ENCODE results near the gene ARTN. TPM values are rescaled to one million over a fixed set of nuclear protein-coding genes. Genes with fewer than 3 reads are reported as not detected.

Gene ARTN
- total and polyA plus RNA-seq, 9 of the 15 experiments (the other 6 are each of a cell fraction or from before 2014, with no cell fraction given) = 0.06 to 0.38 TPM; not detected in 7

DNA sequence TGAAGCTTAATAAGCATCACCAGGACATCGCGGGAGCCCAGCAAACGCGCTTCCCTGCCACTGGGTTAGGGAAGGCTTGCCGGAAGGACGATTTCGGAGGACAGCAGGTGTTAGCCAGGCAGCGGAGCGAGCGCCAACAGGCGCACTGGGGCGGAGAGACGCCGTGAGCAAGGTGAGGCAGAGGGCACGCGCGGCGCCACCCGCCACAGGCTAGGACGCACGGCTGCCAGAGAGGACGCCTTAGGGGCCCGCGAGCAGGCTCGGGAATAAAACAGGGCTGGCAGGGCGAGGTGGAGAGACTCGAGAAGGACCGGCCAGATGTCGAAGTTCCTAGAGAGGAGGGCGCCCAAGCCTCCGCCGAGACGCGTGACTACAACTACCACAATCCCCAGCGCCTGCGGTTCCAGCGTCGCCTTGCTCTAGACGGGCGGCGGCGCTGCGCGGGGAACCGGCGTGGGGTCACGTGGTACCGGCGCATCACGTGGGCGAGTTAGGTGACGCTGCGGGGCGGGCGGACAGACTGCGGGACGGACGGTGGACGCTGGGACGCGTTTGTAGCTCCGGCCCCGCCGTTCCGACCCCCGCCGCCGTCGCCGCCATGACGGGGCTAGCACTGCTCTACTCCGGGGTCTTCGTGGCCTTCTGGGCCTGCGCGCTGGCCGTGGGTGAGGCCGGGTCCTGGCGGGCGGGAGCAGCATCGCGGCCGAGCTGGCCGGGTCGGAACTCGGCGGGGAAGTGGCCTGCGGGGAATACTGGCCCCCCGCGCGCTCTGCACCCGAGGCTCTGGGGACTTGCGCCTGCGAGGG, 41.0 kb downstream of the ARTN start, which contains the start of gene ATP6V0B (continued):
- TF ChIP-seq, protein P1, sequence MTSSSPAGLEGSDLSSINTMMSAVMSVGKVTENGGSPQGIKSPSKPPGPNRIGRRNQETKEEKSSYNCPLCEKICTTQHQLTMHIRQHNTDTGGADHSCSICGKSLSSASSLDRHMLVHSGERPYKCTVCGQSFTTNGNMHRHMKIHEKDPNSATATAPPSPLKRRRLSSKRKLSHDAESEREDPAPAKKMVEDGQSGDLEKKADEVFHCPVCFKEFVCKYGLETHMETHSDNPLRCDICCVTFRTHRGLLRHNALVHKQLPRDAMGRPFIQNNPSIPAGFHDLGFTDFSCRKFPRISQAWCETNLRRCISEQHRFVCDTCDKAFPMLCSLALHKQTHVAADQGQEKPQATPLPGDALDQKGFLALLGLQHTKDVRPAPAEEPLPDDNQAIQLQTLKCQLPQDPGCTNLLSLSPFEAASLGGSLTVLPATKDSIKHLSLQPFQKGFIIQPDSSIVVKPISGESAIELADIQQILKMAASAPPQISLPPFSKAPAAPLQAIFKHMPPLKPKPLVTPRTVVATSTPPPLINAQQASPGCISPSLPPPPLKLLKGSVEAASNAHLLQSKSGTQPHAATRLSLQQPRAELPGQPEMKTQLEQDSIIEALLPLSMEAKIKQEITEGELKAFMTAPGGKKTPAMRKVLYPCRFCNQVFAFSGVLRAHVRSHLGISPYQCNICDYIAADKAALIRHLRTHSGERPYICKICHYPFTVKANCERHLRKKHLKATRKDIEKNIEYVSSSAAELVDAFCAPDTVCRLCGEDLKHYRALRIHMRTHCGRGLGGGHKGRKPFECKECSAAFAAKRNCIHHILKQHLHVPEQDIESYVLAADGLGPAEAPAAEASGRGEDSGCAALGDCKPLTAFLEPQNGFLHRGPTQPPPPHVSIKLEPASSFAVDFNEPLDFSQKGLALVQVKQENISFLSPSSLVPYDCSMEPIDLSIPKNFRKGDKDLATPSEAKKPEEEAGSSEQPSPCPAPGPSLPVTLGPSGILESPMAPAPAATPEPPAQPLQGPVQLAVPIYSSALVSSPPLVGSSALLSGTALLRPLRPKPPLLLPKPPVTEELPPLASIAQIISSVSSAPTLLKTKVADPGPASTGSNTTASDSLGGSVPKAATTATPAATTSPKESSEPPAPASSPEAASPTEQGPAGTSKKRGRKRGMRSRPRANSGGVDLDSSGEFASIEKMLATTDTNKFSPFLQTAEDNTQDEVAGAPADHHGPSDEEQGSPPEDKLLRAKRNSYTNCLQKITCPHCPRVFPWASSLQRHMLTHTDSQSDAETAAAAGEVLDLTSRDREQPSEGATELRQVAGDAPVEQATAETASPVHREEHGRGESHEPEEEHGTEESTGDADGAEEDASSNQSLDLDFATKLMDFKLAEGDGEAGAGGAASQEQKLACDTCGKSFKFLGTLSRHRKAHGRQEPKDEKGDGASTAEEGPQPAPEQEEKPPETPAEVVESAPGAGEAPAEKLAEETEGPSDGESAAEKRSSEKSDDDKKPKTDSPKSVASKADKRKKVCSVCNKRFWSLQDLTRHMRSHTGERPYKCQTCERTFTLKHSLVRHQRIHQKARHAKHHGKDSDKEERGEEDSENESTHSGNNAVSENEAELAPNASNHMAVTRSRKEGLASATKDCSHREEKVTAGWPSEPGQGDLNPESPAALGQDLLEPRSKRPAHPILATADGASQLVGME (CRISPR knock-in tag; IDR thresholded peaks at IDR 0.05) = 0 out of 2 replicates have a peak, but pooled peaks have one; percentile 14
- TF ChIP-seq PHB (CRISPR knock-in tag; IDR thresholded peaks at IDR 0.05) (no peak), RNF2 (IDR thresholded peaks at IDR 0.05) (0 out of 2 replicates have a peak, but pooled peaks have one; percentile 67), ID3 (CRISPR knock-in tag; IDR thresholded peaks at IDR 0.05) (no peak), ID3 (tag; IDR thresholded peaks at IDR 0.05) (peak; percentile 27; the same call in 1 of the 2 replicates), ZNF77 (CRISPR knock-in tag; IDR thresholded peaks at IDR 0.05) (no peak), SMARCB1 (IDR thresholded peaks at IDR 0.05; ENCODE audit: insufficient read length, low read depth) (no peak), KDM2B (CRISPR knock-in tag; IDR thresholded peaks at IDR 0.05) (no peak), ZBTB17 (CRISPR knock-in tag; IDR thresholded peaks at IDR 0.05) (peak; percentile 77; the same call in 1 of the 2 replicates), ZC3H11A (IDR thresholded peaks at IDR 0.05; ENCODE audit: low read depth, low read length) (no peak; the same call in 1 of the 2 replicates), POLR2AphosphoS5 (IDR thresholded peaks at IDR 0.05; ENCODE audit: control insufficient read depth, insufficient read depth, low read depth, low read length) (peak; percentile 62), STAT5B (CRISPR knock-in tag; IDR thresholded peaks at IDR 0.05) (no peak), ZNF589 (CRISPR knock-in tag; IDR thresholded peaks at IDR 0.05; ENCODE audit: low read depth) (peak; percentile 57; the same call in 1 of the 2 replicates)
- TF ChIP-seq, protein P2, sequence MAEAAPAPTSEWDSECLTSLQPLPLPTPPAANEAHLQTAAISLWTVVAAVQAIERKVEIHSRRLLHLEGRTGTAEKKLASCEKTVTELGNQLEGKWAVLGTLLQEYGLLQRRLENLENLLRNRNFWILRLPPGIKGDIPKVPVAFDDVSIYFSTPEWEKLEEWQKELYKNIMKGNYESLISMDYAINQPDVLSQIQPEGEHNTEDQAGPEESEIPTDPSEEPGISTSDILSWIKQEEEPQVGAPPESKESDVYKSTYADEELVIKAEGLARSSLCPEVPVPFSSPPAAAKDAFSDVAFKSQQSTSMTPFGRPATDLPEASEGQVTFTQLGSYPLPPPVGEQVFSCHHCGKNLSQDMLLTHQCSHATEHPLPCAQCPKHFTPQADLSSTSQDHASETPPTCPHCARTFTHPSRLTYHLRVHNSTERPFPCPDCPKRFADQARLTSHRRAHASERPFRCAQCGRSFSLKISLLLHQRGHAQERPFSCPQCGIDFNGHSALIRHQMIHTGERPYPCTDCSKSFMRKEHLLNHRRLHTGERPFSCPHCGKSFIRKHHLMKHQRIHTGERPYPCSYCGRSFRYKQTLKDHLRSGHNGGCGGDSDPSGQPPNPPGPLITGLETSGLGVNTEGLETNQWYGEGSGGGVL (CRISPR knock-in tag; IDR thresholded peaks at IDR 0.05) = no peak
- TF ChIP-seq, protein P3, sequence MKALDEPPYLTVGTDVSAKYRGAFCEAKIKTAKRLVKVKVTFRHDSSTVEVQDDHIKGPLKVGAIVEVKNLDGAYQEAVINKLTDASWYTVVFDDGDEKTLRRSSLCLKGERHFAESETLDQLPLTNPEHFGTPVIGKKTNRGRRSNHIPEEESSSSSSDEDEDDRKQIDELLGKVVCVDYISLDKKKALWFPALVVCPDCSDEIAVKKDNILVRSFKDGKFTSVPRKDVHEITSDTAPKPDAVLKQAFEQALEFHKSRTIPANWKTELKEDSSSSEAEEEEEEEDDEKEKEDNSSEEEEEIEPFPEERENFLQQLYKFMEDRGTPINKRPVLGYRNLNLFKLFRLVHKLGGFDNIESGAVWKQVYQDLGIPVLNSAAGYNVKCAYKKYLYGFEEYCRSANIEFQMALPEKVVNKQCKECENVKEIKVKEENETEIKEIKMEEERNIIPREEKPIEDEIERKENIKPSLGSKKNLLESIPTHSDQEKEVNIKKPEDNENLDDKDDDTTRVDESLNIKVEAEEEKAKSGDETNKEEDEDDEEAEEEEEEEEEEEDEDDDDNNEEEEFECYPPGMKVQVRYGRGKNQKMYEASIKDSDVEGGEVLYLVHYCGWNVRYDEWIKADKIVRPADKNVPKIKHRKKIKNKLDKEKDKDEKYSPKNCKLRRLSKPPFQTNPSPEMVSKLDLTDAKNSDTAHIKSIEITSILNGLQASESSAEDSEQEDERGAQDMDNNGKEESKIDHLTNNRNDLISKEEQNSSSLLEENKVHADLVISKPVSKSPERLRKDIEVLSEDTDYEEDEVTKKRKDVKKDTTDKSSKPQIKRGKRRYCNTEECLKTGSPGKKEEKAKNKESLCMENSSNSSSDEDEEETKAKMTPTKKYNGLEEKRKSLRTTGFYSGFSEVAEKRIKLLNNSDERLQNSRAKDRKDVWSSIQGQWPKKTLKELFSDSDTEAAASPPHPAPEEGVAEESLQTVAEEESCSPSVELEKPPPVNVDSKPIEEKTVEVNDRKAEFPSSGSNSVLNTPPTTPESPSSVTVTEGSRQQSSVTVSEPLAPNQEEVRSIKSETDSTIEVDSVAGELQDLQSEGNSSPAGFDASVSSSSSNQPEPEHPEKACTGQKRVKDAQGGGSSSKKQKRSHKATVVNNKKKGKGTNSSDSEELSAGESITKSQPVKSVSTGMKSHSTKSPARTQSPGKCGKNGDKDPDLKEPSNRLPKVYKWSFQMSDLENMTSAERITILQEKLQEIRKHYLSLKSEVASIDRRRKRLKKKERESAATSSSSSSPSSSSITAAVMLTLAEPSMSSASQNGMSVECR (CRISPR knock-in tag; IDR thresholded peaks at IDR 0.05) = peak; percentile 85; the same call in 1 of the 2 replicates

All from K562 (cell line).